Measurements from ENCODE around the gene SEC14L3.

The SEC14L3 gene

DNA sequence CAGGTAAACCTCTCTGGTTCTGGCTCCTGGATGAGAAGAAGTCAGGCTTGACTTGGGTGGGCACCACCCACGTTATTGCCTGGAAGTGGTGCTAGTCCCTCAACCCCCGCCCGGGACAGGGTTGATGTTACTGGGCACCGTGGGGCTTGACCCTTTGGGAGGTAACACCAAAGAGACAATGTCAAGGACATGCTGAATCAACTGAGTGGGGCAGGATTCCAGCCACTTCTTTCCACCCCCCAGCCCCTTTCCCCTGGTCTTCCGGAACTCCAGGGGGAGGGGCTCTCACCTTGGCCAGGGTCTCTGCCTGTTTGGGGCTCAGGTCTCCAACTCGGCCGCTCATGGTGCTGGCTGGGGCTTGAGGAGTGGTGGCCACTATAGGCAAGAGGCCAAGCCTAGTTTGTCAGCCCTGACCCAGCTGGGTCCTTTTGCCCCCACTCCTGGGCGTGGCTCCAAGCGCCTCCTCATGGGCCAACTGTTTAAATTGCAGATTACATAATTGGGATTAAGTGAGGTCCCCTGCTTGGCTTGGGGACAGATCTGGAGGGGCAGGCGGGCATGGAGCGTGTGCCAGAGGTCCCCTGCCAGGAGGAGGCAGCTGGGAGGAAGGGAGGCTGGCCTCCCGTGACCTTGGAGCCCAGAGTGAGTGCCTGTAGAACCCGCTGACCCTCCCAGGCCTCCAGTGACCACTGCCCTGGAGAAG is at the start of gene SEC14L3:
SEC14L3 (minus strand) TSS at position 402 of the 703 bp plus-strand sequence; CDS start at position 343, 59 bp downstream.
- no peak for DNase-seq

DNA sequence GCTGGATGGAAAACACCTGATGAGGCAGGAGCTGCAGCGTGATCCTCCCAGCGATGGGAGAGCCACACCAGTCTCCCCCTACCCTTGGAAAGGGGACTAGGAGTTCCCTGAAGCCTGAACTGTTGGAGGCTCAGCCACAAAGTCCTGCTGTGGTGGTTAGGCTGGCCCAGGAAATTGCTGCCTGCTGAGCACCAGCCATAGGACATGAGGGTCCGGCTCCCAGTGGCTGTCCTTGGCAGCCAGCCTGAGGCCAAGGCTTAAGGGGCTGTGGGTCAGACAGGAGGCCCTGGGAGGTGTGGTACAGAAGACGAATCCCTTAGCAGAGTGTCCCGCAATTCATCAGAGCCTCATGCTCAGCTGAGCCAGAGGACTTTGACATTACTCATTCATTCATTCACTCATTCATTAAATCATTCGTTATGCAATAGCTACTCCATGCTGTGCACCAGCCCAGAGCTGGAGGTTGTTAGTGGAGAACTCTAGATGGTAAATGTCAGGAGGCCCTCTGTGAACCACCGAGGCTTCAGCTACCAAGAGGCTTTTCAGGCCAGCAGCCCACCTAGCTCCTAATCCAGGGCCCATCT is 48.1 kb upstream of the SEC14L3 start:
- no peak for DNase-seq

- no peak for DNase-seq
Observed at GRCh38 chr22:30516731-30517130, 44.9 kb upstream of the SEC14L3 start.

GRCh38 chr22:30516273-30516672 is 44.5 kb upstream of the SEC14L3 start:
- DNase-seq, result no peak

- DNase-seq, result no peak
Observed at GRCh38 chr22:30514252-30514651, 42.4 kb upstream of the SEC14L3 start.

DNA sequence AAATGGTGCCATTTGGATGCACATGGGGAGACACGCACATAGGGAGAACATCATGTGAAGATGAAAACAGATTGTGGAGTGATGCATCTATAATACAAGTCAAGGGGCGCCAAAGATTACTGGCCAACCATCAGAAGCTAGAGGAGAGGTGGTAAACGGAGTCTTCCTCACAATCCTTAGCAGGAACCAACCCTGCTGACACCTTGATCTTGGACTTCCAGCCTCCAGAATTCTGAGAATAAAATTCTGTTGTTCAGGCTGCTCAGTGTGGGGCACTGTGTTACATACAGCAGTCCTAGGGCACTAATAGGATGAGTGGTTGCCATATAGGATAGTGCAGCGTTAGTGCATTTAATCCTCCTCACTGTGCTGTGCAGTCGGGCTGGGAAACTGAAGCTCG is 41.6 kb upstream of the SEC14L3 start:
- no peak for DNase-seq

- no peak for DNase-seq
Observed at GRCh38 chr22:30511911-30512310, 40.1 kb upstream of the SEC14L3 start.

GRCh38 chr22:30511109-30511508 is 39.3 kb upstream of the SEC14L3 start:
- no peak for DNase-seq

DNA sequence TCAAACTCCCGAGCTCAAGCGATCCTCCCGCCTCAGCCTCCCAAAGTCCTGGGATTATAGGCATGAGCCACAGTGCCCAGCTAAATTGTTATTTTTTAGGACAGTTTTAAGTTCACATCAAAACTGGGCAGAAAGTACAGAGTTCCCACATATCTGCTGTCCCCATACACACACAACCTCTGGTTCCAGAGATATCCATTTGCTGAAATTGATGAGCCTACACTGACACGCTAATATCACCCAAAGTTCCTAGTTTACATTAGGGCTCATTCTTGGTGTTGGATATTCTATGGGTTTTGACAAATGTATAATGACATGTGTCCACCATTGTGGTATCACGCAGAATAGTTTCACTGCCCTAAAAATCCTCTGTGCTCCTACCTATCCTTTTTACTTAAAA is 36.4 kb upstream of the SEC14L3 start:
- no peak for DNase-seq

DNA sequence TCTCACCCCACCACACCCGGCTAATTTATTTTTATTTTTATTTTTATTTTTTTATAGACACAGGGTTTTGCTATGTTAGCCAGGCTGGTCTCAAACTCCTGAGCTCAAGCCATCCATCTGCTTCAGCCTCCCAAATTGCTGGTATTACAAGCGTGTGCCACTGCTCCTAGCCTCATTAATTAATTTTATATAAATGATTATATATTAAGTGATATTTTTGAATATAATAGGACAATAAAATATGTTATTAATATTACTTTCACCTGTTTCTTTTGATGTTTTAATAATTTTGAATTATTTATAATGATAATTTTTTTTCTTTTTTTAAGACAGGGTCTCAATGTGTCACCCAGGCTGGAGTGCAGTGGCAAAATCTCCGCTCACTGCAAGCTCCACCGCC is 35.9 kb upstream of the SEC14L3 start:
- DNase-seq, result no peak

DNA sequence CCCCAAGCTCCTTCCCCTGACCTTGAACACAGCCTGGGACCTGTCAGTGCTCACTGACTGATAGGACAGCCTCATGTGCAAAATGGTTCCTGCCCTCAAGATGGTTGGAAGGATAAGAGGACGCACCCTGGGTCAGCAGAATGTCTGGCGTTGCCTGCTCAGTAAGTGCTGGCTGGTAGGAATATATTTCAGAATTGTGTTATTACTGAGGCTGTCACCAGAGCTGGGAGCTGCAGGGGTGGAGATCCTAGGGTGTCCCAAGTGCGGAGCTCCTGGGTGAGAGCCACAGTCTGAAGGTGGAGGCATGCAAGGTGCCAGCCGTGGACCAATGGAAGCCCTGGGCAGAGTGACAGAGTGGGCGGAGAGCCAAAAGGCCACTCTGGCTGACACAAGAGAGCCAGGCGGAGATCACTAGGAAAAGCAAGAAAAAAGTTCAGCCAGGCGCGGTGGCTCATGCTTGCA is 34.7 kb upstream of the SEC14L3 start:
- DNase-seq, result no peak

DNA sequence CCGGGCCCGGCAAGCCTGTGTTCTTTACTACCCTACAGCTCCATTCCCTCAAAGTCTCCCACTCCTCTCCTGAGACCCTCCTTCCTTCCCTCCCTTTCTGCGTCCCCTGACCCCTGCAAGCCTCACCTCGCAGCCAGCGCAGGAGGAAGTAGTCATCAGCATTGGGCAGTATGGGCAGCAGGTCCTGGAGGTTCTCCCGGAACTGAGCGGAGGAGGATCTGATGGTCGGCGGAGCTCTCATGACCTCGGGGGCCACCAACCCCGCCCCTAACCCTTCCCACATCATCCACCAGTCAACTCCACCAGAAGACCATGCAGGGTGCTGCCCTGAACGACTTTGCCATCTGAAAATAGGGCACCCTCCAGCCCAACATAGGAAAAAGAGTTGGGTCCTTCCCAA is 31.7 kb upstream of the SEC14L3 start:
- DNase-seq, result no peak

GRCh38 chr22:30502911-30503310 is 31.1 kb upstream of the SEC14L3 start:
- DNase-seq, result no peak

- no peak for DNase-seq
Observed at GRCh38 chr22:30502153-30502552, 30.3 kb upstream of the SEC14L3 start.

DNA sequence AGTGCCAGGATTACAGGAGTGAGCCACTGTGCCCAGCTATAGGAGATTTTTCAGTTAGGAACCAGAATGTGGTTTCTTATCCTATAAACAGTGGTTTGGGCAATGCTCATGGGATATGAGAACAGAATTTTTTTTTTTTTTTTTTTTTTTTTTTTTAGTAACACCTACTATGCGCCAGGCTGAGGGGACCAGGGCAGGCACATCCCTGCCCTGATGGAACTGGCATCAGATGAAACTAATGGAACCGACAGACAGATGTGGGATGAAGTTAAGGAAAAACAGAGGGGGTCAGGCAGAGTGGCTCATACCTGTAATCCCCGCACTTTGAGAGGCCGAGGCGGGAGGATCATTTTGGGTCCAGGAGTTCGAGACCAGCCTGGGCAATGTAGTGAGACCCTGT is 28.8 kb upstream of the SEC14L3 start:
- DNase-seq, result no peak

GRCh38 chr22:30497466-30498150 is 25.8 kb upstream of the SEC14L3 start:
- DNase-seq, result no peak

DNA sequence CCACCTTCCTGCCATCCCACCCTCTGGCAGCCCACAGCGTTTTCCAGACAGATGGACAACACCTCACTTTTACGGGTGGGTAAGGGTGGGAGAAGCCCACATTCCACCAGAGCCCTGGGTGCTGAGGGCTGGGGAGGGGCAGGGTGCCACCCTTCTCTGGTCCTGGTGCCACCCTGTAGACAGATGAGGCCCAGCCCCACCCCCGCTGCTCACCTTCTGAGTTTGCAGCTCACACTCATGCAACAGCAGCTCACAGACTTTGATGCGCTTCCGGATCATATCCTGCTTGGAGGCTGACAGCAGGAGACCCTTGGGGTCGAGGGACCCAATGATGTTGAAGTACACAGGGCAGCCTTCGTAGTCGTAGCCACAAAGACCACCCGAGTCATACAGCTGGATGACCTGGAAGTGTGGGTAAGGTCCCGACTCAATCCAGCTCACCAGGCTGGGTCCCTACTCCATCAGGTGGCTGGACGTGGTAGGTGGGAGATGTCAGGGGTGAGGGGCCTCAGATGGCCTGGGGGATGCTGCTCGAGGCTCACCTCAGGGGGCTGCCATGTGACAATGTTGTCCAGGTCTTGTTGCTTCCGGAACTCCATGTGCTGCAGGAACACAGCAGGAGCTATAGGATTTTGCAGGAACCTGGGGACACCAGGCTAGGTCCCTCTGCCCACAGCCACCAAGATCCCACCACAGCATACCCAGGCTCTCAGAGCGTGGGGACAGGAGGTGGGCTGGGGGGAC is 23.4 kb upstream of the SEC14L3 start:
- no peak for DNase-seq

DNA sequence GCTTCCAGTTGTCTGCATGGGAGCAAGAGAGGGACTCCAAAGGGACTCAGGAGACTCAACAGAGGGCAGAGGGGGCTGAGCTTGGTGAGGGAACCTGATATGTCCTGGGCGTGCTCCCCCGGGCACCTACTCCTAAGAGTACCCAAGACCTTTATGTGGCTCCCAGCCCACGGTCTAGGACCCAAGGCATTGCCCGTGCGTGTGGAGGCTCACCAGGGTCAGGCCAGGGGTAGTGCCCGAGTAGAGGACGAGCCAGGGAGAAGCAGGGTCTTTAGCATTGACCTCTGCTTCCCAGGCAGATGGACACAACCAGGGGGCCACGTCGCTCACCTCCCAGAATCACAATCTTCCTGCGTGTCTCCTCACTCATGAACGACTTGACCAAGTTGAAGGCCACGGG is 20.3 kb upstream of the SEC14L3 start:
- no peak for DNase-seq

DNA sequence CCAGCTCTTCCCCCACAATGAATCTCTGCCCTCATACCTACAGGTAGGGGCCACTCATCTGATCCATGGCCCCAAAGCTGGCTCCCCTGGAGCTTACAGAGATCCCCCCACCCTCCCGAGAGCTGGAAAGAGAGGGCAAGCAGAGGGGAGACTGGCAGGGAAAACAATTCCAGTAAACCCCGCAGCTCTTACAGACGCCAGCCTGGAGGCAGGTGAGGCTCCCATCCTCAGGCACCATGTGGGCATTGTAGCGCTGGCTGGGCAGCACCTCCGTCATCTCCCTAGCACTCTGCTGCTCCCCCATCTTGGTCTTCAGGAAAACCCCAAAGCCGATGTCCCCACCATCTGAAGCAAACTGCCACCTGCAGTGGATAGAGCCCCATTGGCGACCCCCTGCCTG is 19.6 kb upstream of the SEC14L3 start:
- no peak for DNase-seq

DNA sequence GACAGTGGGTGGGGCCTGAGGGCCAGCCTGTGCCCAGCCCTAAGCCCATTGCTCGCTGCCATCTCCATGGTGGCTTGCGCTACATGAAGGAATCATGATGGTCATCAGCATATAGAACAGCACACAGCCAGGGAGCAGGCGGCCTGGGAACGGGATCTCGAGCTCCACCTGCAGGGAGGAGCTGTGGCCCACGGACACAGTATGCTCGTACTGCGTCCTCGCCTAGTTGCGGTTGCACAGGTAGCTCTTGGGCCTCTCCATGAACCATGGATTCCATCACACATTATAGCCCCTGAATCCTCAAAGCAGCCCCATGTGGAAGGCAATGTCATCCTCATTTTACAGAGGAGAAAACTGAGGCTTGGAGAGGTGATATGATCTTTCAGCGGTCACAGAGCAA is 18.6 kb upstream of the SEC14L3 start:
- DNase-seq, result no peak

DNA sequence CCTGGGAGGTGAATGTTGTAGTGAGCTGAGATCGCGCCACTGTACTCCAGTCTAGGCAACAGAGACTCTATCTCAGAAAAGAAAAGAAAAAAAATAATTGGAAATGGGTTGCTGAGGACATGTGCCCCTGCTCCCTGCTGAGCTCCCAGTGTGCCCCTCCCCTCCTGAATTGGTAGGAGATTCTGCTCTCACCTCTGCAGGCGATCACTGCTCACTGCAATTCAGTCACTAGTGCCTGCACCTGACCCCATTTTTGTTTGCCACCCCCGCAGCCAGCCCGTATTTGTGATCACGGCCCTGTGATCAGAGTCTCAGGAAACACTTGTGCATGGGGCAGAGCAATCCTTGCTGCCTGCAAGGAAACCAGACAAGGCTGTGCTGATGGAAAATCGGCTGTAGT is 16.3 kb upstream of the SEC14L3 start:
- DNase-seq, result no peak

GRCh38 chr22:30486661-30487115 is 14.9 kb upstream of the SEC14L3 start:
- DNase-seq, result no peak

- DNase-seq, result no peak
Observed at GRCh38 chr22:30486118-30486517, 14.3 kb upstream of the SEC14L3 start.

Measured in SW 1271 (cell line).